Measurements from ENCODE around the gene SEC14L6.
"Not testable (repeated sequence)": the region's sequence is repeated elsewhere in the genome, so short reads cannot be mapped to it uniquely, and the experiment has no call there.

The SEC14L6 gene

GRCh38 chr22:30565341-30565740 is 18.8 kb upstream of the SEC14L6 start:
- no peak for DNase-seq

DNA sequence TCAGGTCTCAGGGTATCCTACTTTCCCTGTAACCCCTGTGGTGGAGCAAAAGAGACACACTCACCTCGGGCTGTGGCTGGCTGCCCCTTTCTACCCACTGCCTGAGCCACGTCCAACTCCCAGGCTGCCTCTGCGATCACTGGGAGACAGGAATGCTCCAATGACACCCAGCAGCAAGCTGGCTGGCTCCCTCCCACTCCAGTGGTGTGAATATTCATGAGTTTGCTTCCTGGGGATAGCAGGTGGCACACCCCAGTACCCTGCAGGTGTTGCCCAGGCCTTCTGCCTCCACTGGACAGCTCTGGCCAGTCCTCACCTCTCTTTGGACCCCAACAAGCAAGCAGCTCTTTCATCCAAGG is 18.2 kb upstream of the SEC14L6 start:
- no peak for DNase-seq

DNA sequence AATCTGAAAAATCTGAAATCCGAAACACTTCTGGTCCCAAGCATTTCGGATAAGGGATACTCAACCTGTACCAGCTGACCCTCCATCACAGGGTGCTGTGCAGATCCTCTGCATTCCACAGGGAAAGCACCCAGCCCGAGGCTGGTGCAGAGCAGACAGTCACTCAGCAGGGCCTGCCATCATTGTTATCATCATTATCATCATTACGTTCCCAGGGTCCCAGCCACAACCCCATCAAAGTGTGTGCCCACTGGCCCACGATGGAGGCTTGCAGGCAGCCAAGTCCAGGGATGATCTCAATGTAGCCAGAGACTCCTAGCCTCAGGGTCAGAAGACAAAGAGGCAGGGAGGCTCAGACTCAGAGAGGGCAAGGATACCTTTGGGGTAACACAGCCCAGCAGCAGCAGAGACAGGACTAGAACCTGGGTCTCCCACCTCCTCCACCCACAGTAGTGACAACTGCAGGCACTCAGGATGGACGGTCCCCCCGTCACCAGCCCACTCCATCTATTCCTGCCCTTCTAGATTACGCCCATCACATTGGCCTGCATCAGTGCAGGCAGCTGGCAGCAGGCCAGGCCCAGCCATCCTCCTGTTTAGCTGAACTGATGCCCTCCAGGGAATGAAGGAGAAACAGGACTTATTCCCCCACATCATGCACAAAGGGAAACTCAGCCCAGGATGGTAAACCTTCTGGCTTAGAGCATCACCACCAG is 17.7 kb upstream of the SEC14L6 start:
- no peak for DNase-seq

DNA sequence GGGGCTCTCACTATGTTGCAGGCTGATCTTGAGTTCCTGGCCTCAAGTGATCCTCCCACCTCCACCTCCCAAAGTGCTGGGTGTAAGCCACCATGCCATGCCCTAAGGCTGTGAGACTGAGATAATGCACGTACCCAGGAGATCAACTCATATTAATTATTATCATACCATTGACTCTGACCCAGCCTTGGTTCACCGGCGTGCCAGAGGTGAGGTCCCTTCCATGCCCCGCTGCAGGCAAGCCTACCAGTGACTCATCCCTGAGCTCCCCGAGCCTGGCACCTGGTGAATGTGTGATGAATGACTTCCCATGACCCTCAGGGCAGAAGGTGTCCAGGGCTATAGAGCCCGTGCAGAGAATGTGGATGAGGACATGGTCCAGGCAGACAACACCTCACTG is 15.8 kb upstream of the SEC14L6 start:
- no peak for DNase-seq

DNA sequence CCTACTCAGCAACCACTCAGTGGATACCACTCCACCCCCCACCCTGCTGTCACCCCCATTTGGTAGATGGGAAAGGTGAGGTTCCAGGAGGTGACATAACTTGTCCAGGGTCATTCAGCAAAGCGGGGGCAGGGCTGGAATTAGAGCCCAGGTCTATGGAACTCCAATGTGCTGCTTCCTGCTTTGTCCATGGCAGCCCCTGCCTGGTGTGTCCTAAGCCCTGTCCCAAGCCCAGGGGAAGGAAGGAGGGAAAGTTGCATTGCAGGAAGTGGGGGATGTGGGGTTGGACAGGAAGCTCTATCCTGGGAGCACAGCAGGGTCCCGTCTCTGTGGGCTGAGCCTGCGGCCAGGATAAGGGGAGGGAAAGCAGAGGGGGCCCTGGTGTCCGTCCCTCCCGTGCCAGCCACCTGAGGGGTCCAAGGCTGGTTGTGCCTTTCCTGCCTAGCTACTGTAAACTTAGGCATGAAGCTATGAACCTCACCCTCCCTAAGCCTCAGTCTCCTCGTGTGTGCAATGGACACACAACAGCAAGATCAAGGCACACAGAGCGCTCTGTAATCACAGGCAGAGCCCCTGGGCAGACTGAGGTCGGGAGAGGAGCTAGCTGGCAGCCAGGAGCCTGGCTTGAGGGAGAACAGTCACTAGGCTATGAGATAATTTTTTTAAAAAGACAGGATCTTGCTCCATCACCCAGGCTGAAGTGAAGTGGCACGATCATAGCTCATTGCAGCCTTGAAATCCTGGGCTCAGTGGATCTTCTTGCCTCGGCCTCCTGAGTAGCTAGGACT is 15.1 kb upstream of the SEC14L6 start:
- DNase-seq, result no peak

GRCh38 chr22:30560643-30561202 is 14.2 kb upstream of the SEC14L6 start:
- DNase-seq, result not testable (repeated sequence)

GRCh38 chr22:30559889-30560288 is 13.3 kb upstream of the SEC14L6 start:
- DNase-seq, result no peak

GRCh38 chr22:30557243-30557642 is 10.7 kb upstream of the SEC14L6 start:
- DNase-seq, result no peak

DNA sequence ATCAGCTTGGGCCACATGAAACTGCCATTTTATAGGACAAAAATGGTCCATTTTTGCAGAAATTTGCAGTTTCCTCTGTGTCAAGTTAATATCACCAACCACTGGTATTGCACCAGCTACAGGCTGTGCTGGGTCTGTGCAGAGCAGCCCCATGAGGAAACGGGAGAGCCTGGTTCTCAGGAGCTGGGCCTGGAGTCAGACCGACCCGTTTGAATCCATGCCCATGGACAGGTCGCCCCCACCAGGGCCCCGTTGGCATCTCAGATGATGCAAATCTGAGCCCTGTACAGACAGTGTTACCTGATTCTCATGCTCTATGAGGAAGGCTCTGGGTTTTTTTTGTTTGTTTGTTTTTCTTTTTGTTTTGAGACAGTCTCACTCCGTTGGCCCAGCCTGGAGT is 9.8 kb upstream of the SEC14L6 start:
- no peak for DNase-seq

DNA sequence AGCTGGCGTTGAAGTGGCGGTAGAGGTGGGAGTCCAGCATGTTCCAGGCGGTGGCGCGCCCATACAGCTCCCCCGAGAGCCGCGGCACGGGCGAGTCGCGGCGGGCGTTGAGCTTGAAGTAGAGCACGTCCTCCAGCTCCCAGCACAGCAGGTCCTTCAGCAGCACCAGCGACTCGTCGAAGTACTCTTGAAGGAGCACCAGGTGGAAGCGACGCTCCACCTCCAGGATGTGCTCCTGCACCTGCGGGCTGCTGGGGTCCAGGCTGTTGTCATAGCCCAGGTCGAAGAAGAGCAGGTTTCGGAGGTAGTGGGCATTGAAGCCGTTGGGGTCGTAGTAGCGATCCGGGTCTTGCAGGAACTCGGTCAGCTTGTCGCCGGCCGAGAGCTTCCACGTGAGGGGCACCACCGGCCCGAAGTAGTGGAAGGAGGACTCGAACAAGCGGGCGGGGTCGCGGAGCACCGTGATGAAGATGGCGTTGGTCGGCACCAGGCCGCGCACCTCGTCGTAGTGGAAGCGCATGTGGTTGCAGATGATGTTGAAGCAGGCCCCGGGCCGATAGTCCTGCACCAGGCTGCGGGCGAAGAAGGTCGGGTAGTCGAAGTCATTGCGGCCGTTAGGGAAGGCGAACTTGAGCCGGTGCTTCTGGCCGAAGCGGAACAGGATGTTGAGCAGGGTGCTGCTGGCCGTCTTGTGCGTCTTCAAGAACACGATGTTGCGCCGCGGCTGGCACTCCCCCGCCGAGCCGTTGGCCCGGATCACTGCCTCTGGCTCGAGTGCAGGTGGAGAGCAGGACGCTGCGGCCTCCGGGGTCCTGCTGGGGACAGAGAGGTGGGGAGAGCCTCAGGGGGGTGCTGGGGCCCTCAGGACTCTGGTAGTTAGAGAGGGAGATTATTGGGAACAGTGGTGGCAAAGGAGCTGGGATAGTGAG is 9.0 kb upstream of the SEC14L6 start:
- no peak for DNase-seq

DNA sequence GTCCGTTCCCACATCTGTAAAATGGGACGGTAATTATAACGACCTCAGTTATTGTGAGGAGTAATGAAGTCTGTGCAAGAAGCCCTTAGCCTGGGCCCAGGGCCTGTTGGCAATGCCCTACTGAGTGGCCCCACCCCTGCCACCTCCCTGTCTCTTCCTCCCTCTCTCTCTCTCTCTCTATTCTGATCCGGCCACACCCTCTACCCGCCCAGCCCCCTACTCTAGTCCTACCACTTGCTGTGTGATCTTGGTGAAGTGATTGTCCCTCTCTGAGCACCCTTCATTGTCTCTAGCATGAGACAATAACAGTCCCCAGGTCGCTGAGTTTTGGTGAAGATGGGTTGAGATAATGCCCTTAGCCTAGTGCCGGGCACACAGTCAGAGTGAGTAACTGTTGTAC is 7.4 kb upstream of the SEC14L6 start:
- DNase-seq, result no peak

DNA sequence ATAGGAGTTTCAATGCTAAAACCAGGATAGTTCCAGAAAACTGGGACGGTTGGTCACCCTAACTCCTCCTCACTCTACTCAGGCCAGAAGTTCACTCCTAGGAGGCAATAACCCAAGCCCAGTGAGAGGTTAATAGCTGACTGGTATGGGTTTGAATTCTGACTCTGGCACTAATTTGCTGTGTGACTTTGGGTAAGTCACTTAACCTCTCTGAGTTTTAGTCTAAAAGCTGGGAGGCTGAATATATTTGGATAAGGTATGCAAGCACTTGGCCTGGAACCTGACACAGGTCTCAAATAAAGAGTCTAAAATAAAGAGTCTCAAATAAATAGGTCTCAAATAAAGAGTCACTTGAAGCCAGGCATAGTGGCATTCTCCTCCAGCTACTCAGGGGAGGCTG is 6.2 kb upstream of the SEC14L6 start:
- no peak for DNase-seq

DNA sequence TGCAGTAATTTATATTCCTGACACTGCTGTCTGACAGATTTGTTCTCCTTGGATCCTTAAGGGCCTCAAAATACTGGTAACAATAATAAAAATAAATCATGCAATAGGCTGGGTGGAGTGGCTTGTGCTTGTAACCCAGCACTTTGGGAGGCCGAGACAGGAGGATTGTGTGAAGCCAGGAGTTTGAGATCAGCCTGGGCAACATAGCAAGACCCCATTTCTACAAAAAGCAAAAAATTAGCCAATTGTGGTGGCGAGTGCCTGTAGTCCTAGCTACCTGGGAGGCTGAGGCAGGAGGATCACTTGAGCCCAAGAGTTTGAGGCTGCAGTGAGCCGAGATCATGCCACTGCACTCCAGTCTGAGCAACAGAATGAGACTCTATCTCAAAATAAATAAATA is 5.3 kb upstream of the SEC14L6 start:
- not testable (repeated sequence) for DNase-seq

DNA sequence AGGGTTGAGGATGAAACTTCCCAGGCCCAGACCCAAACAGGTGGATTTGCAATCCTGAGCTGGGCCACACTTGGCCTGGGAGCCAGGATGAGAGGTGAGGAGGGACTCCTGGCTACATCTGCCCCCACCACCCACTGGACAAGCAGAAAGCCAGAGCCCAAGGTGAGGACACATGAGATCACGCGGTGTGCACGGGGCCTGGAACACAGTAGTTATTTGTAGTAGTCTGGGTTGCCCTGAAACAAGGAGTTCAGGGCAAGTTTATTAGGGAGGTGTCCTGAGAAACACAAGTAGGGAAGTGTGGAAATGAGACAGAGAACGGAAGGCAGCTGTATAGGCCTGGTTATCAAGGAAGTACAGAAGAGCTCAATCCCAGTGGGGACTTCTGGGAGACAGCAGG is 647 bp upstream of the SEC14L6 start:
- no peak for DNase-seq

- no peak for DNase-seq
Observed at GRCh38 chr22:30542811-30543188, 3.7 kb downstream of the SEC14L6 start.

DNA sequence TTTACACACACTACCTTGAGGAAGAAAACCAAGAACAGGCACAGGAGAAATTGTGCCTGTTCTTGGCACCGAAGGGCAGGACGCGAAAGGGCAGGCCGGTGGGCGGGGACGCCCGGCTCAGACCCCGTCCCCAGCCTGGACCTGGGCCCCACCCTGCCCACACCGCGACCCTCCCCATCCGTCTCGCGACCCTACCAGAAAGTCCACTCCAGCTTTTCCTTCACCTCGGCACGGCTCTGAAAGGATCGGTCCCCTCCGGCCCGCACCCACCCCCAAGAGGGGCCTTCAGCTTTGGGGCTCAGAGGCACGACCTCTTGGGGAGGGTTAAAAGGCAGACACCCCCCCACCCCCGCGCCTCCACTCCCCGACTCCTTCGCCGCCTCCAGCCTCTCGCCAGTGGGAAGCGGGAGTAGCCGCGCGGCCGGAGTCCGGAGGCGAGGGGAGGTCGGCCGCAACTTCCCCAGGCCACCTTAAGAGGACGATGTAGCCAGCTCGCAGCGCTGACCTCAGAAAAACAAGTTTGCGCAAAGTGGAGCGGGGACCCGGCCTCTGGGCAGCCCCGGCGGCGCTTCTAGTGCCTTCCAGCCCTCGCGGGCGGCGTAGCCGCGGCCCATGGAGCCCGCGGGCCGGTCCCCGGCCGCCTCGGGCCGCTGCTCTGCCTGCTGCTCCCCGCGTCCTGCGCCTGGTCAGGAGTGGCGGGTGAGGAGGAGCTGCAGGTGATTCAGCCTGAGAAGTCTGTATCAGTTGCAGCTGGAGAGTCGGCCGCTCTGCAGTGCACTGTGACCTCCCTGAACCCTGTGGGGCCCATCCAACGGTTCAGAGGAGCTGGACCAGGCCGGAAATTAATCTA is 4.4 kb downstream of the SEC14L6 start:
- no peak for DNase-seq

GRCh38 chr22:30541511-30541910 is 5.0 kb downstream of the SEC14L6 start:
- DNase-seq, result not testable (repeated sequence)

DNA sequence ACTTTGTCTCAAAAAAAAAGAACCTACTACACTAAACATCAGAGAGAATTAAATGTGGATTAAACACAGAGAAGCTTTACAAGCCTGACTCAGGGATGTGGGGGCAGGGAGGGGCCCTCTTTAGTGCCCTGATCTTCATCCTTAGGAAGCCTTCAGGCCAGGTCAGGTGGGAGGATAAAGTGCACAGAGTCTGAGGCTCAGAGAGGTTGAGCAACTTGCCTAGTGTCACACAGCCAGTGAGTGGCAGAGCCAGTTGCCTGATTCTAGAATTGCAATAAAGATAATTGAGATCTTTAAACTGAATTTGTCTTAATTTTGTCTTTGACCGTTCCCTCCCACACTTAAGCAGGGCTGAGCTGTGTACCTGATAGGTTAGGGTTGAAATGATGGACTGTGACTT is 7.2 kb downstream of the SEC14L6 start:
- DNase-seq, result no peak

DNA sequence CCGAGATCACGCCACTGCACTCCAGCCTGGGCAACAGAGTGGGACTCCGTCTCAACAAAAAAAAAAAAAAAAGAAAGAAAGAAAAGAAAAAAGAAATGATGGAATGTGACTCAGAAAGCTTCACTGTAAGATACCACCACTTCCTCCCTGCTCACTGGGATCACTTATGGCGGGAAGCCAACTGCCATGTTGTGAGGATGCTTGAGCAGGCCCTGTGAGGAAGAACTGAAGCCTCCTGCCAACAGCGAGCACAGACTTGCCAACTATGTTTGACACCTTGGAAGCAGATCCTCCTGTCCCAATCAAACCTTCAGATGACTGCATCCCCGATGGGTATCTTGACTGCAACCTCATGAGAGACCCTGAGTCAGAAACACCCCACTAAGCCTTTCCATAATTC is 8.3 kb downstream of the SEC14L6 start:
- no peak for DNase-seq

DNA sequence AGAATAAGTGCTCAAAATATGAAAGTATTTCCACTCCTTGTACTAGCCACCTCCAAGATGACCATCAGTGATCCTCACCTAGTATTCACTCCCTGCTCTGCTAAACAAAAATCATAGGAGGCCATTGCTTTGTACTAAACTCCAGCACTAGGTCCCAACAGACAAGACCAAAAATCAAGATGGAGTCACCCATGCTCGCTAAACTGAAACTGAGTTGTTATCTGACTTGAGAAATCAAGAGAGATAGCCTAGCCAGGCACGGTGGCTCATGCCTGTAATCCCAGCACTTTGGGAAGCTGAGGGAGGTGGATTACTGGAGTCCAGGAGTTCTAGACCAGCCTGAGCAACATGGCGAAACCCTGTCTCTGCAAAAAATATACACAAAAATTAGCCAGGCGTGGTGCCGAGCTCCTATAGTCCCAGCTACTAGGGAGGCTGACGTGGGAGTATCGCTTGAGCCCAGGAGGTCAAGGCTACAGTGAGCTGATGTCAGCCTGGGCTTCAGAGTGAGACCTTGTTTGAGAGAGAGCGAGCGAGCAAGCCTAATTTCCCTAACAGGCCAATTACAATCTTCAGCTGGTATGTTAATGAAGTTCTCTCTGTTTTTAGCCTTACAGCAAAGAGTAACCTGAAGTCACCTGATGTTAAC is 9.3 kb downstream of the SEC14L6 start:
- no peak for DNase-seq

- DNase-seq, result no peak
Observed at GRCh38 chr22:30535182-30535581, 11.4 kb downstream of the SEC14L6 start.

Measured in activated CD4-positive, CD25-positive, alpha-beta regulatory T cell (primary cell).